Measurements from ENCODE around the gene USF2. TPM values are rescaled to one million over a fixed set of nuclear protein-coding genes. Genes with fewer than 3 reads are reported as not detected.
A peak's percentile ranks its signal among the peaks of the same experiment; 100 is the strongest.

USF2 gene
- total and polyA plus RNA-seq, 7 donors, result 72.8 to 120 (median 98.3) TPM

DNA sequence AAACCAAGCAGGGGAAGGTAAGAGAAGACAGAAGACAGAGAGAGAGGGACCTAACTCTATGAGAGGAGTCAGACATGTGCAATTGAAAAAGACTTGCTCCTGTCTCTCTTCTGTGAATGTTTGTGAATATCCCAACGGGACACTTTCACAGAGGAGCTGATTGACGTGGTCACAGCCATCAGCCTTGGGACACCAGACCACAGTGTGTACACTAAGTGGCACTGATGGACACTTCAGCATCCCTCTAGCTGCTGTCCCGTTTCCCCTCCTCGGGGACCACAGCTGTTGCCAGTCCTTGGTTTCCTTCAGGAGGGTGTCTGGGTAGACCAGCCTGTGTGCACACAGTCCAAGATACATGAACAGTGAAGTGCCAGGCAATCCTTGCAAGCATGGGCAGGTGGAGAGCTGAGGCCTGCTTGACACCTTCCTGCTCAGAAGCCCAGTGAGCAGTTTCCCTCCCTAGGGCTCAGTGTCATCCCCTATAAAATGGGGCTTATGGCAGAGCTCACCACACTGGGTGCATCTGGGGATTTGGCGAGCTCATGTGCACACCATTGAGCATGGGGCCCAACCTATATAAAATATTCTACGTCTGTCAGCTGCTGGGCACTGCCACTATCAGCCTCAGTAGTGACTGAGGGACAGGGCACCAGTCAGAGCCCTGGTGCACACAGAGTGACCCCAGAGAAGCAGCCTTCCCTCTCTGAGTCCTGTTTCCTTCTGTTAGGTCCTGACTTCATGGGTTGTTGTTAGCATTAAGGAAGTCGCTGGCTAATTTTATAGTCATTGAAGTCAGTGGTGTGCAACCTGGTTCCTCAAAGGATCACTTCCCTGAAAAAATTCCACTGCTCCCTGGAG is 4.3 kb upstream of the USF2 start:
- Histone ChIP-seq H3K27ac (no peak overlapping the region), H3K27me3 (no peaks in the 10 kb centered on the region), H3K4me3 (no peak overlapping the region), H3K9me3 (no peaks in the 10 kb centered on the region), H3K4me1 (peaks cover 0 to 31% (median 18%) of the 10 kb centered on the region in 4 donors), H3K36me3 (no peaks in the 10 kb centered on the region)
- DNase-seq, result peak; percentile 46
- TF ChIP-seq POLR2AphosphoS5 (IDR thresholded peaks at IDR 0.05), result peak in 1 of 4 donors; percentile 29
- TF ChIP-seq, protein P1, sequence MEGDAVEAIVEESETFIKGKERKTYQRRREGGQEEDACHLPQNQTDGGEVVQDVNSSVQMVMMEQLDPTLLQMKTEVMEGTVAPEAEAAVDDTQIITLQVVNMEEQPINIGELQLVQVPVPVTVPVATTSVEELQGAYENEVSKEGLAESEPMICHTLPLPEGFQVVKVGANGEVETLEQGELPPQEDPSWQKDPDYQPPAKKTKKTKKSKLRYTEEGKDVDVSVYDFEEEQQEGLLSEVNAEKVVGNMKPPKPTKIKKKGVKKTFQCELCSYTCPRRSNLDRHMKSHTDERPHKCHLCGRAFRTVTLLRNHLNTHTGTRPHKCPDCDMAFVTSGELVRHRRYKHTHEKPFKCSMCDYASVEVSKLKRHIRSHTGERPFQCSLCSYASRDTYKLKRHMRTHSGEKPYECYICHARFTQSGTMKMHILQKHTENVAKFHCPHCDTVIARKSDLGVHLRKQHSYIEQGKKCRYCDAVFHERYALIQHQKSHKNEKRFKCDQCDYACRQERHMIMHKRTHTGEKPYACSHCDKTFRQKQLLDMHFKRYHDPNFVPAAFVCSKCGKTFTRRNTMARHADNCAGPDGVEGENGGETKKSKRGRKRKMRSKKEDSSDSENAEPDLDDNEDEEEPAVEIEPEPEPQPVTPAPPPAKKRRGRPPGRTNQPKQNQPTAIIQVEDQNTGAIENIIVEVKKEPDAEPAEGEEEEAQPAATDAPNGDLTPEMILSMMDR (IDR thresholded peaks at IDR 0.05), result no peak
- intact Hi-C loops (cut with DNase I), result loop anchor here (10.0 kb wide), 2 partner anchors 120 to 350 kb away; partner anchors contain the start of genes FXYD7 and HAUS5
- WGBS, 2 donors, result 70 to 76% methylated on average over 7 of the region's 7 CpGs

DNA sequence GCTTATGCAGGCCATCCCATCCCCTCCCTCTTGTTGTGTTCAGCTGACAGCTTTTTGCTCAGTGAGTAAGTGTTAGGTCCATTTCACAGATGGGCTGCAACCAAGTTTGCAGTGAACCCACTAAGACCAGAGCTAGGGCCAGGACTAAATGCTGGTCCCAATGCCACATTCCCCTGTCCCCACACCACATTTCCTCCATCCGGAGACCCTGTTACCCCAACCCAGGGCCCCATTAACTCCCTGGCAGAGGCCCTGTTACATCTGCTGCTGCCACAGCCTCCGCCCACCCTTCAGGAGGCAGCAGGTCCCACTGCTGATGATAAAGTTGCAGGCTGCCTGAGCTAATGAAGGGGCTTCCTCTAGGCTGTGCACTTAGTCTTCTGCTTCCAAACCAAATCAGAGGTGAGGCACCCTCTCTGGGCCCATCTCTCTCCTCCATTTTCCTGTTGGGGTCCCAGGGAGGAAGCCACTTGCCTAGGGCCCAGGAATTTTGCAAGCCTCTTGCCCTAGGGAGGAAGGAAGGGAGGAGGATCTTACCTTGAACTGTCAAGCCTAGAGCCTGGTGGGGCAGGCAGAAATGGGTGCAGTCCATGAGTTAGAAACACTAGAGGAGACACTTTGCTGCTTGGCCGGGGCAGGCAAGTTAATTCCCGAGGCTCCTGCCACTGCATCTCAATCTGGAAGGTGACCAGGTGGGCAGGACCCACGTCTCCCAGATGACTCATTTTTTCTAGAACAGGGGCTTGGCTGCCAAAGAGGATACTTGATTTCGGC is 3.4 kb upstream of the USF2 start:
- intact Hi-C loops (cut with DNase I), result loop anchor here (10.0 kb wide), 2 partner anchors 121 to 349 kb away; partner anchors contain the start of genes FXYD7 and HAUS5
- 61 to 63% methylated on average over 6 of the region's 6 CpGs for WGBS, 2 donors

DNA sequence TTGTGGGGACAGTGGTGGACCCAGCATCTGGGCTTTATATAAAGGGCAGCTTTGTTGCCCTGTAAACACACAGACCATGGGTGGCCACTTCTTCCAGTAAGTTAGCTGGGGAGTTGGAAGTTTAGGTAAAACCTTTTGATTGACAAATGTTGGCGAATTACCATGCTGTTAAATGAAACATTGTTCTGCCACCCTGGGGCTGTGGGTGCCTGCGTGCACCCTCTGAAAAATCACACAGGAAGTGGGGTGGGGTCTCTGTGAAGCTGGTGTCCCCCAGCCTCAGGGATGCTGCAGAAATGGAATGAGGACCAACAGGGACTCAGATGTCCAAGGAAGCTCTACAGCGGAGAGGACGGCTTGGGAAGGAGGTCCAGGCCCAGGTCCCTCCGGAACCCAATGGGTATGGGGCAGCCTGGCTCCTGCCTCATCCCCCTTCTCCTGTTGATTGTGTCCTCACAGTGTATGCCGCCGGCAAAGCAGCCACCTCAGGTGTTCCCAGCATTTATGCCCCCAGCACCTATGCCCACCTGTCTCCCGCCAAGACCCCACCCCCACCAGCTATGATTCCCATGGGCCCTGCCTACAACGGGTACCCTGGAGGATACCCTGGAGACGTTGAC is 2.8 kb upstream of the USF2 start:
- no peaks in the 10 kb centered on the region for H3K9me3 ChIP-seq
- H3K27ac ChIP-seq, result peak overlapping the region; percentile 3 to 93 (median 52)
- DNase-seq, result no peak
- no peak overlapping the region for H3K4me3 ChIP-seq
- no peaks in the 10 kb centered on the region for H3K27me3 ChIP-seq
- peaks cover 0 to 40% (median 28%) of the 10 kb centered on the region in 4 donors for H3K4me1 ChIP-seq
- peaks cover 0 to 10% (median 9%) of the 10 kb centered on the region in 4 donors for H3K36me3 ChIP-seq
- no peak for TF ChIP-seq EP300 (IDR thresholded peaks at IDR 0.05)
- no peak for TF ChIP-seq POLR2AphosphoS5 (IDR thresholded peaks at IDR 0.05)
- TF ChIP-seq, protein P1 (IDR thresholded peaks at IDR 0.05), result no peak
- TF ChIP-seq POLR2A (IDR thresholded peaks at IDR 0.05), result no peak
- WGBS, 2 donors, result 85 to 86% methylated on average over 10 of the region's 10 CpGs
- intact Hi-C loops (cut with DNase I), result loop anchor here (10.0 kb wide), 2 partner anchors 121 to 349 kb away; partner anchors contain the start of genes FXYD7 and HAUS5

More for the DNA sequence above, 3.4 kb upstream of the USF2 start:
- Histone ChIP-seq H3K27ac (peak overlapping the region in 3 of 4 donors; percentile 3 to 93 (median 14)), H3K36me3 (peaks cover 0 to 3% (median 2%) of the 10 kb centered on the region in 4 donors), H3K27me3 (no peaks in the 10 kb centered on the region), H3K4me3 (no peak overlapping the region), H3K9me3 (no peaks in the 10 kb centered on the region), H3K4me1 (peaks cover 0 to 39% (median 26%) of the 10 kb centered on the region in 4 donors)
- TF ChIP-seq, protein P1 (IDR thresholded peaks at IDR 0.05), result no peak
- TF ChIP-seq POLR2A (IDR thresholded peaks at IDR 0.05) (no peak), POLR2AphosphoS5 (IDR thresholded peaks at IDR 0.05) (no peak), EP300 (IDR thresholded peaks at IDR 0.05) (no peak)
- DNase-seq, result peak; percentile 64

DNA sequence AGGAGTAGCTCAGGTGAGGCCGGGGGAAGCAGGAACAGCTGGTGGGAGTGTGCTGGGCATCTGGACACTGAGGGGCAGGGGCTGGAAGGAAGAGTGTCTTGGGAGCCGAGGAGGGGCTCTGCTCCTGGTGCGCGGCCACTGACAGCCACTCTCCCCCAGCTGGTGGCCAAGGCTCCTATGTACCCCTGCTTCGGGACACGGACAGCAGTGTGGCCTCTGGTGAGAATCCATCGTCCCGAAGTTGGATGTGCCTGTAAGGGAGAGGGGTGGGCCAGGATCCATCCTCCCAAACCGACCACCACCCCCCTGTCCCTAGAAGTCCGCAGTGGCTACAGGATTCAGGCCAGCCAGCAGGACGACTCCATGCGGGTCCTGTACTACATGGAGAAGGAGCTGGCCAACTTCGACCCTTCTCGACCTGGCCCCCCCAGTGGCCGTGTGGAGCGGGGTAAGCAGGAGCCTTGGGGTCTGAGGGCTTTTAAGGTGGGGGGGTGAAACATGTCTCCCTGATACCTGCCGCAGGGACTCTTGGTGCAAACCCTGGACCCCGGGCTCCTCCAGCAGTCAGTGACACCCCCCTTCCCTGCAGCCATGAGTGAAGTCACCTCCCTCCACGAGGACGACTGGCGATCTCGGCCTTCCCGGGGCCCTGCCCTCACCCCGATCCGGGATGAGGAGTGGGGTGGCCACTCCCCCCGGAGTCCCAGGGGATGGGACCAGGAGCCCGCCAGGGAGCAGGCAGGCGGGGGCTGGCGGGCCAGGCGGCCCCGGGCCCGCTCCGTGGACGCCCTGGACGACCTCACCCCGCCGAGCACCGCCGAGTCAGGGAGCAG is 2.0 kb upstream of the USF2 start:
- Histone ChIP-seq H3K36me3 (peaks cover 0 to 18% (median 16%) of the 10 kb centered on the region in 4 donors), H3K4me3 (peak overlapping the region; percentile 66 to 91 (median 75)), H3K27me3 (no peaks in the 10 kb centered on the region), H3K9me3 (no peaks in the 10 kb centered on the region), H3K4me1 (peaks cover 0 to 40% (median 28%) of the 10 kb centered on the region in 4 donors), H3K27ac (peak overlapping the region; percentile 91 to 98 (median 94))
- peak; percentile 74 for DNase-seq
- intact Hi-C loops (cut with DNase I), result loop anchor here (10.0 kb wide), 2 partner anchors 122 to 348 kb away; partner anchors contain the start of genes FXYD7 and HAUS5
- TF ChIP-seq POLR2AphosphoS5 (IDR thresholded peaks at IDR 0.05) (no peak), POLR2A (IDR thresholded peaks at IDR 0.05) (no peak), EP300 (IDR thresholded peaks at IDR 0.05) (no peak)
- TF ChIP-seq, protein P1 (IDR thresholded peaks at IDR 0.05), result no peak
- WGBS, 2 donors, result 43 to 46% methylated on average over 39 of the region's 39 CpGs
